ENCODE results near the gene CHL1. TPM values are rescaled to one million over a fixed set of nuclear protein-coding genes. Genes with fewer than 3 reads are reported as not detected.

Gene CHL1
- polyA plus RNA-seq, 5 donors: 1.5 to 2.5 (median 1.9) TPM

DNA sequence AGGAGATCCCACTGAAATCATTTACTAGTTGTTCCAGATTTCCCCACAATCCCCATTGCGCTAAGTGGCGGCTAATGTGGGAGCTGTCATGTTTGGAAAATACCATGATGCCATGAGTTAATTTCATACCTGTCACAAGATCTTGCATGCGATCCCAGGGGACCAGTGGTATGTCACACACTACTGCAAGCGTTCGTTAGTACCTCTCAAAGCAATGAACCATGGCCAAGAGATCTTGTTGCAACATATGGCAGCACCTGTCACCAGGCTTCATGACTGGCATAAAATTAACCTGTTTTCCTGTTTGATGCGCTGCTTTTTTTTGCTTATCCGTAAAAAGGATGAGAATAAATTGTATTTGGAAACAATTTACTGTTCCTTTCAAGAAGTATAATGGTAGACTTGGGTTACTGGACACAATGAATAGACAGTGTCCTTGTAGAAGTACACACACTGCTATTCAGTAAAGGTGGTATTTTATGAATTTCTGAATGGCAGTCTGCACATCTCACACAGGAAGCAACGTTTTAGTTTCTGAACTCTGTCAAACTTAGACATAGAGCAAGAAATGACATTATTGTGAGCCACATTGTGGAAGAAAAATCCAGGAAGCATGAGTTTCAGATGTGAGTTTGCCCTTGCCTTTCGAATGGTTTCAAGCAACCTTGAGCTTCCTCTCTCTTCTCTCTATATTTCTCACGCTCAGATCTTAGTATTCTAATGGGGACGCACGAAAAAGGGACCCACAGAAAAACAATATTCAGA lies 81.9 kb downstream of the CHL1 start:
- no peak for DNase-seq

DNA sequence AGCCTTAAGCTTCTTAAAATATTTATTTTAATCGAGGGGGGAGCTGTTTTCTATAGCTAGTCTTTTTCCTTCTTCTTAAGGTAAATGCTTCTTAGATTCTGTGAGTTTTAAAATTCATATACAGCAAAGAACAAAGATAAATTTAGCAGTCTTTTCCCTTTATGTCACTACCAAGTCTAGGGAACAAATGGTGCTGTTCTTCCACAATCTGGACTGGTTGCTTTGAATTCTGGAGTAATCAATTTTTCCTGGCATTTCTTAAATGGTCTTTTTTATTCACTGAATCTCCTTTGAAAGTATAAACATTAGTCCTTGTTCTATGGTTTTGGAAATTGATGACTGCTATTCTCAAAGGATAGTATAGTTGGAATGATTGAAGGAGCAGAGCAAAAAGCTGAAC lies 82.8 kb downstream of the CHL1 start:
- DNase-seq: no peak

DNA sequence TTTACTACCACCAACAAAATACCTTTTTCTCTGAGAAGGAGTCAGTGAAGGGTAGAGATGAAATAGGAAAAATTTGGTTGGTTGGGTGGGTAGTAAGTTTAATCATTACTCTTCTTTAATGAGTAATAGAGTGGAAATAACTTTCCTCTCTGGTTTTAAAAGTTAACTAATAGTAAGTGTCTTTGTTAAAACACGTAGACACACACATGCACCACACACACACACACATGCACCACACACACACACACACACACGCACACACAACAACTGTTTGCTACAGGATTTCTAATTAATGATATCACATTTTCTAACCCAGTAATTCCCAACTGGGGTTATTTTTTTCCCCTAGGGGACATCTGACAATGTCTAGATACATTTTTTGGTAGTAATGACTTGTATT lies 84.1 kb downstream of the CHL1 start:
- no peak for DNase-seq

DNA sequence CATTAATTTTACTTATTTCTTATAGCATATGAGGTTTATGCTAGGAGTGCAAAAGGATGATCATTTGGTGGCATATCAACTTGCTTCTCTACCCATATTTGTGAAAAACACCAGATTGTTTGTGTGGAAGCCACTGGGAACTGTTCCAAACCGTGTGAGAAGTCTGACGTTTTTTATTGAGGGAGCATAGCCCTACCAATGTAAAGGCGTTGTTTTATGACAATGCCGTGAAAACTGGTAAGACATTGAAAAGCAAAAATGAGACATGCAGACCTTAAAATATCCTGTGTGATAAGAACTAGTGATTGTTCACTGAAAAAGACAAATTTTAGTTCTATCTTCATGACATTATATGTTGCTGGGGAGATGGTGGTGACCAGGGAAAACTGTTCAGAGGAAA lies 87.8 kb downstream of the CHL1 start:
- no peak for DNase-seq

DNA sequence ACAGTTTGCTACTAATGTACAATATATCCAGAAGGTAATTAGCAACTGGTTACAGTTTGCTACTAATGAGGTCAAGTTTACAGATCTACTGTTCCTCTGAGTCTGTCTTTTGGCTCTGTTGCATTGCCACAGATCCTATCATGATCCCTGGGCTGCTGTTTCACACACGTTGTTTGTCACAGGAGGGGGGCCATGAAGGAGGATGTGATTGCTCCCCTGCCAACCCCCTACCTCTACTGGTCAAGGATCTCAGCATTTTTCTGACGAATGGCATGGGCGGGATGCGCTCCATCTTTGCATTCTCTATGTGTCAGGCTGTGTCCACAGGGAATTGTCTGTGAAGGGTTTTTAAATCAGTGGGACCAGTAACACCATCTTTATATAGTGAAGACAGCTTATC lies 91.9 kb downstream of the CHL1 start:
- no peak for DNase-seq

DNA sequence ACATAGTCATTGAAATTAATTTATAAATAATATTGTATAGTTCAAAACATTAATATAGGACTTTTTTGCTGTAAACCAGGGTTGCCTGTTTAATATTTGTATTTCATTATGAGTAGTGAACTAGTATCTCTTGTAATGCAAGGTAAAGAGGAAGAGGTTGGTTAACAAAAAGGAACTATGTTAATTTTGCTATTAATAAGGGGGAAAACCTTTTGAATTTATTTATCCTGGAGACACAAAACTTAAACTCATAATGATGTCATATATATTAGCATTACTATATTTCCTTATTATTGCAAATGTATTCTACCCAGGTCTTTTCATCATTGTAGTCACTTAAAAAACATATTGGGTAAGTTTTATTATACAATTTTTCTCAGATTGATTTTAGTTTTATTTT lies 94.5 kb downstream of the CHL1 start:
- DNase-seq: no peak

DNA sequence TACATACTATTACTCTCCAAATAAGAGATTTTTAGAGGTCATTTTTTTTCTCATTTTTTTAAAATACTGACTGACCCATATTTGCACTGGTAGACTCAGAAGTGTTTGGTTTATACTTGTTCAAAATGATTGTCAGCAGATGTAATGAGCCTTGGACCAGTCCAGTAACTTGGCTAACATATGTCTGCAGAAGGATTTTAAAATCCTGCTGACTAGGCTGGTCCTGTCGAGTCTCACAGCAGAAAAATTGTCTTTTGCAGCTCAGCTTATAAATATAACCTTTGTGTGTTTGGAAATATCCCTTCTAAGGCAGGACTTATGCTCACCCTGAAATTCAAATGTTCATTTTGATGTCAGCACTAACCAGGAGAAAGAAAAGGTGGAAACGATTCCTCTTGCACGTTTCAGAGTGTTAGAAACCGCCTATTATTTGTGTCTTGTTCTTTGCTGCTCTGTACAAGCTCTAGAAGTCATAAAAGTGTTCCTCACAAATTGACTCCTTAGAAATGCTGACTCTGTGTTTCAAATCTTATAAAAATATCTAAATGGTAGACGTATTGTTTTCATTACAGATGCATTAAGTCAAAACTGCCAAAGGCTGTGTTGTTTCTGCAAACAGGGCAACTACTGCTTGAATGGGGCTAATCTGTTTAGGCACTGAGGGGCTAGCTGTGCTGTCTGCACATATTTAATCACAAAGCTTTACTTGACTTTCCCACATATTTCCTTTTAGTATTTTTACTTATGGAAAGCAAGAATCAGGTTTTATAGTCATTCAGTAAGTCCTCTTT lies 95.3 kb downstream of the CHL1 start:
- DNase-seq: peak; percentile 10 to 33

DNA sequence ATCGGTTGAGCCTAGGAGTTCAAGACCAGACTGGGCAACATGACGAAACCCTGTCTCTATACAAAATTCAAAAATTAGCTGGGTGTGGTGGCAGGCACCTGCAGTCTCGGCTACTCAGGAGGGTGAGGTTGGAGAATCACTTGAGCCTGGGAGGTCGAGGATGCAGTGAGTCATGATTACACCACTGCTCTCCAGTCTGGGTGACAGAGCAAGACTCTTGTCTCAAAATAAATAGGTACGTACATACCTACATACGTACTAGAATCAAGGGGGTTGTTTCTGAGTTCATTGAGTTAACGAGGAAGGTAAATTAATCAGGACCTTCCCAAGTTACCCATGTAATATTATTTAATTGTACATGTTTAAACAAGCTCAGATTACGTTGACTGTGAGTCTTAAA lies 97.5 kb downstream of the CHL1 start:
- DNase-seq: no peak

DNA sequence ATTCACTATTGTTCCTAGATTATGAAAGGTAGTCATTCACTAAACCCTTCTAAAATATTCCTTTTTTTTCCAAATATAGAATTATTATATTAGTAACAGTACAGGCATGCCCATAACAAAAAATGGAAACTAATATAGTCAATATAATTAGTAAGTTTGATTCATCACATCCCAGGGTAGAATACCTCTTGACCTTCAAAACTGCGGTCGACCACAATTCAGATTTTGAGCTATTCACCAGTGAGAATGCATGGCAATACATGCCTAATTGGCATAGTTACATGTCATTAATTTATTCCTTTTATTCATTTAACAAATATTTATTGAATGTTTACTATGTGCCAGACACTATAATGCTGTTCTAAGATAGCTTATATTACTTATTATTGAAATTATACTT lies 98.0 kb downstream of the CHL1 start:
- no peak for DNase-seq

DNA sequence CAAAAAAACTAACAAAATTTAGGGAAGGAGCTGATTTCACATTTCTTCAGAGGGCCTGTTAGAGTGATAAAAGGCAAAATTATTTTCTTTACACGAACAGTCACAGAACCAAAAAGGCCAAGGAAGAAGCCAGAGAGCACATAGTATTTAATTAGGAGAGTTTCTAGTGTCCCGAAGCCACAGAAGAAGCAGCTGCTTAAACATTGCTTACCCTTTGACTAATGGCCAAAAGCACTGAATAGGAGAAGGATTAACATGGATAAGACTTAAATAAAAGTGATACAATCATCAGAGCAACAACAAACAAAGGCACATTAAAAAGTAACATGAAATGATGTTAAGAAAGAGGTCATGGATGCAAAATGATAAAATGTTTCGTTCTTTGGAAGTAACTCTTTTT lies 98.6 kb downstream of the CHL1 start:
- DNase-seq: no peak

DNA sequence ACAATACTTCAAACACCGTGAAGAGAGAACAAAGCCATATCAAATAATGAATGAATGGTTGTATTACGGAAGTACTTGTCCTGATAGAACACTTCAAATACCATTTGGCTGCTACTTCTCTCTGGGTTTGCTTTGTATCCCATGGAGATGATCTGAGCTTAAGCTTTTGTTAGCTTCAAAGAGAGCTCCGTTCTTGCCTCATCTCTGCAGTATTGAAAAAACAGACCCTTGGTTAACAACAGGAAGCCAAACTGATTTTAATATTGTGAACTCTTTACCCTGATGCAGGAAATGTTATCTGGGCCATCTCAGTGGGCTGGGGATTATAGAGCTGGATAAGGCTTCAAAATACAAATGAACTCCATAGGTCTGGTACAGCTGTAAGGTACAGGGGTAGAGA lies 101.0 kb downstream of the CHL1 start:
- no peak for DNase-seq

DNA sequence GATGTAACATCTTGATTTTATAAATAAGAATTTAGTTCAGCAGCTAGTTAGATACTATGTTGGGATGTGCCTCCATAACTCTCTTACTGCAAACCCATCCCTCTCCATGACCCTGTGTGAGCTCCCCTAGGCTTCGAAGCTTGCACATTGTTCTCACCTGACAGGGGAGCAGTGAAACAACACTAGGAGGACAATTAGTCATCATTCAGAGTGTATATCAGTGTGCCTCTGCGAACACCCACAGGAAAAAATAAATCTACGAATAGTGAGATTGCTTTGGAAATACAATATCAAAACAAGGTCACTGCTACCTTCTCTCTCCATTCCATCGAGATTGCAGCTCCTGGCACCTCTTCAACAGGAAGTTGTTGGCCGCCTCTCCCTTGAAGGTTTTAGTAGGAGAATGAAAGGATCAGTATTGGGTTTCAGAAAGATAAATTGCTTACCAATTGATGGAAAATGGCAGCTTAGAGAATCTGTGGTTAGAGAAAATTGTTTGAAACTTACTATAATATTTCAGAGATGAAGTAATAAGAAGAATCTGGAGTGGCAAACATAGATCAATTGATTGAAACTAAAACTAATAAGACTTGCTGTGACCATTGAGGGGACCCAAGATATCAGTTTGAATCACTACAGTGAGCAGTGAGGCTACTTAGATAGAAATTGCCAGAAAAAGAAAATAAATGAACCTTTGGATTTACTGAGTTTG lies 103.2 kb downstream of the CHL1 start:
- no peak for DNase-seq

DNA sequence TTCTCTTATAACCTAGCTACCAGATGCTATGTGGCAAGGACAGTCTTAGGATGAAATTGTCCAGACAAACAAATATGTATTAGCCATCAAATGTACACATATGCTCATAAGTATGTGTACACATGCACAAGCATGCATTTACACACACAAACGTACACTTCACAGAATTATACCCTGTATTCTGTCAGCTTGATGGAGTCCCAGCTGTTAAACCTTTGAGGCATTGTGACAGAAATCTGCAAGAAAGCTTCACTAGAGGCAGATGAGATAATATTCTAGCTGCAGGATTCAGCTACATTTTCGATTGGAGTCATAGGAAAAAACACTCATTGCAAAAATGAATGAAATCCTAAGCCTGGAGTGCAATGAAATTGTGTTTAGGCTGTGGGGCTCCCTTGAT lies 110.6 kb downstream of the CHL1 start:
- DNase-seq: no peak

DNA sequence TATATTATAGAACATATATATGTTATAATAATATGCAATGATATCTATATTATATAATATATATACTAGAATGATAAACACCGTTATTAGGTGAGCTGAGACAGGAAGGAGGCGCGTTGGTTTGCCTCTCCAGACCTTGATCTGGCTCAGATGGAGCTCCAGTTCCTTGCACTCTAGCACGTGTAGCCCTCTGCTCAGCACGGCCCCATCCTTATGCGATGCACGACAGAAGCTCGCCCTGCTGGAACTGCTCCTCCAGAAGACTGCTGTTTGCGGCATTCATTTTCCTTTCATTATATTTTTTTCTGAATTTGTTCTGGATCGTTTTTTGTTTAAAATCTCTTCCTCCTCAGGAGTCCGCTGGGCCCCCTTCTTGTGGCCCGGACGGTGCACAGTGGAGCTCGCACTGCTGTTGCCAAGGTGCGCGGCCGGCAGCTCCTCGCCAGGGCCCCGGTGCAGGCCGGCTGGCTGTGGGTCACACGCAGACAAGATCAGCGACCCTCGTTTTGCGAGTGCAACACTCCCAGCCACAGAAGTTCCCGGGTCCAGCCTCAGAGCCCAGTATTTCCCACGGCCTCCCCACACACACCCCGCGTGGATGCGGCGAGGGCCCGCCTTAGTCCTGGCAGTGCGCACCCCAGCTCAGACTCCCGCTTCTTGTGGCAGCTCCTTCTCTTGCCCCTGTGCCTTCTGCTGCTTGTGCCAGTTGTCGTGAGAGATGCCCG lies 112.2 kb downstream of the CHL1 start:
- DNase-seq: no peak

DNA sequence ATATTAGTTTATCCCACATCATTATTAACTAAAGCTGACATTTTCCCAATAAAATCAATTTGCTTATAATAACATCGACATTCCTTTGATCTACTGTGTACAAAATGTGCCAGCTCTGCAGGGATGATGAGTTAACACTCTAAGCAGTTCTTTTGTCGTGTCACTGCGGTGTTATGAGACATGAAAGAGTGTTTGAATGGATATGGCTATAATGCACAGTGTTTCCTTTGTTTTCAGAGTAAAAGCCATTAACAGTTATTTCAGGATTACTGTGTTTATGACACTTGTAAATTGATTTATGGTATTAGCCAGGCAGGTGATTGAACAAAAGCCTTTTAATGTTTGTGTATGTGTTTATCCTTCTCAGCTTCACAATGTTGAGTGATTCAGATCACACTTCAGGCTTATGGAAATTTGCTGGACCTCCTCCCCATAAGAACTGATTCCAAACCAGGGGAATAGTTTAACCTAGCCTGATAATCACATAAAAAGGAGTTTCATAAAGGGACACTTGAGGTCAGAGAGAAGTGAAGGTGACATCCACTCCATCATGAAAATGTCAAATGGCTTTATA lies 115.7 kb downstream of the CHL1 start:
- DNase-seq: no peak

DNA sequence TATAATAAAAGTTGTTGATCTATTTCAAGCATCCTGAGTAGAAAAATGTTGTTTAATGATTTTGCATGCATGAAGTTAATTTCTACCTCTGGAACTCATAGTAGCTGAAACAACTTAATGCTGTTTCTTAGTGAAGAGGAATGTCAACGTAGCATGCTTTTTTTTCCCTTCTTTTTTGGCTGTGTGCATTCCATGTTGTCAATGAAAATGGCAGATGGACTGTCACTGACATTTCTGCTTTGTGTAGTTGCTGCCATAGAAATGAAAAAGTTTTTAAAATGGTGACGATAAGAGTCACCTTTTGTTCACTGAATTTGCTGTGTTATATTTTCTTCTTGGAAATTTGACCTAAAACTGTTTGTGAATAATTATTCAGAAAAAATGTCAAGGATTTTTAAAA lies 116.3 kb downstream of the CHL1 start:
- DNase-seq: no peak

DNA sequence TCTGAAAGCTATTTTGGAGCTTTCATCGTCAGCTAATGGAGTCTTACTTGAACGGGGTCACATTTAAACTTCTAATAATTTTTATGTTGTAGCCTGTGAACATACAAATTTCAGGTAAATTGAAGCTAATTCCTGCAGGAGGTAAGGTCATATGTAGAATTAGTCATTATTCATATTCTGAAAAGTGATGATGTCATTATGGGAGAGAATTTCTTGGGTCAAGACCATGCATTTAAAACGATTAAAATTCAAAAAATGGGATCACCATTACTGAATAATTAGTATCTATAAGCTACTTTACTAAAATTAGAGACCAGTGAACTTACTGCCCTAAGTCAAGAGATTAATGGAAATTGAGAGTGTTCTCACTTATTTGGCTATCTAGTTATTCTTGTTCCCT lies 120.4 kb downstream of the CHL1 start:
- DNase-seq: no peak

DNA sequence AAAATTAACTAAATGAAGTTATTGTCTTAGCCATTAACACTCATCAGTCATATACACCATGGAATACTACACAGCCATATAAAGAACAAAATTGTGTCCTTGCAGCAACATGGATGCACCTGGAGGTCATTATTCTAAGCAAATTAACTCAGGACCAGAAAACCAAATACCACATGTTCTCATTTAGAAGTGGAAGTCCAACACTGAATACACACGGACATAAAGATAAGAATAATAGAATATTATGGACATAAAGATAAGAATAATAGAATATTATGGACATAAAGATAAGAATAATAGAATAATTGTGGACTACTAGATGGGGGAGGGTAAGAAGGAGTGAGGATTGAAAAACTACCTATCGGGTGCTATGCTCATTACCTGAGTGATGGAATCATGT lies 122.3 kb downstream of the CHL1 start:
- no peak for DNase-seq

DNA sequence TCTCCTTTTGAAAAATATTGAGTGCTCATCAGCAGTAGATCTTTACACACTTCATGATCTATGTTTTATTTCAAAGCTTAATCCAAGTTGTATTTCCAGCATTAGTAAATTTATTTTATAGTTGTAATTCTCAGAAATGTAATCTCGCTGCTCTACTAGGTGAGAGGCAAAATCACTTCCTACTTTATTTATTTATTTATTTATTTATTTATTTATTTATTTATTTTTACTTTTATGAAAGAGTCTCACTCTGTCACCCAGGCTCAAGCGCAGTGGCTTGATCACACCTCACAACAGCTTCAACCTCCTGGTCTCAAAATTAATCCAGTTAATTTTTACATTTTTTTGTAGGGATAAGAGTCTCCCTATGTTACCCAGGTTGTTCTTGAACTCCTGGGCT lies 127.9 kb downstream of the CHL1 start:
- DNase-seq: no peak

DNA sequence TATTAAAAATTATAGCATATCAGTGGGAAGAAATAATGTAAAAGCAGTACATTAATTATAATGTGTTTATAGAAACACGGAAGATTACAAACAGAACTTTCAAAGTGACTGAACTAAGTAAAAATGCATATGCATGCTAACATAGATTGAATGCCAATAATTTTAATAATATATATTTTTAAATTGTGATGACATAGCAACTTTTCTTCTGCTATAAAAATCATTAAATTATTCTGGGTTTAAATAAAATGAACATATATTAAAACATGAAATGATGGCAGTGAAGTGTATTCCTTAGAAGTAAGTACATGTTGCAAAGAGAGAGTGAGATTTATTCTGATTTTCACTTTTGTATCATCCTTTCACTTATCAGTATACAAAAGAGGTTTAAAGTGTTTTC lies 128.9 kb downstream of the CHL1 start:
- no peak for DNase-seq

DNA sequence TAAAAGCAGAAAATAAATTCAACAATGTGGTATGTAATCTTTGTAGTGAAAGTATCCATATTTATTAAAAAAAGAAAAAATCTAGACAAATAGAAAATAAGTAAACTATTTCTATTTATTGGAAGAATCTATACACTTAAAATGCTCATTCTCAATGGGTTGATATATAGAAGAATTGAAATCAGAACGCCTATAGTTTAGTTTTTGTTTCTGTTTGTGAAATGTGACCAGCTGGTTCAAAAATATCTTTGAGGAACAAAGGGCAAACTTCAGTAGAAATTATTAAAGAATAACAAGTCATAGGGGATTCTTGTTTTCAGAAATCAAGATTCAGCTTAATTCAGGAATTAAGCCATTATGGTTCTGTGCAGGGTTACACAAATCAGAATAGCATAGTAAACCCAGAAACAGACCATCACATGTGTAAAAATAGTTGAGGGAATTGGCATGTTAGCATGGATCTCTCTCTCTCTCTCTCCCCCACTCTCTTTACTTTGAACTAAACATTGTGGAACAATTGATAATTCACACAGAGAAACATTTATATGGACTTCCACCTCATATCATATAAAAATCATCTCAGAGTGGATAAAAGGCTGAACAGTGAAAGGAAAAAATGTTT lies 134.0 kb downstream of the CHL1 start:
- no peak for DNase-seq

Data from right lung (tissue), 5 donors.